A673 (cell line): ENCODE results near the gene FAN1. TPM values are rescaled to one million over a fixed set of nuclear protein-coding genes. Genes with fewer than 3 reads are reported as not detected.

Experiments
- BruUV-seq: library from RNA; stranded (reverse); fragments of 400-500 nt; replicated peaks from 2 replicates; lab custom pipeline; 2021; lab: Mats Ljungman, UMichigan
- CTCF ChIA-PET: fragments of 300-600 bp; sonication (Branson Sonifier 250); formaldehyde crosslinking; loops from one replicate; lab custom pipeline; 2022; ENCODE audit warnings: antibody characterized with exemption; lab: Charles Lee
- POLR2A ChIA-PET: fragments of 300-600 bp; sonication (Branson Sonifier 250); formaldehyde crosslinking; loops from one replicate; lab custom pipeline; 2022; ENCODE audit warnings: antibody characterized with exemption; ENCODE audit not compliant: low non-redundant PET; lab: Charles Lee
- DNase-seq: peaks from one replicate; pipeline ENCODE4 v3.0.0-alpha.2; 2015; ENCODE audit warnings: low spot score
- H3K27ac ChIP-seq: fragments of 200-600 bp; sonication (generic); 2 replicates; pipeline ENCODE4 v1.5.1; 2016; ENCODE audit warnings: mixed run types, low read depth, mild to moderate bottlenecking, mixed read lengths, antibody characterized with exemption, low read length; ENCODE audit not compliant: poor library complexity, severe bottlenecking
- H3K27me3 ChIP-seq: fragments of 200-600 bp; sonication (generic); replicated peaks from 2 replicates; pipeline ENCODE4 v1.6.1; 2017; ENCODE audit warnings: mixed run types, low read depth, mild to moderate bottlenecking, mixed read lengths, antibody characterized with exemption, low read length; ENCODE audit not compliant: insufficient read depth, poor library complexity
- H3K36me3 ChIP-seq: fragments of 200-600 bp; sonication (generic); 2 replicates; pipeline ENCODE4 v1.6.1; 2016; ENCODE audit warnings: mixed run types, mild to moderate bottlenecking, mixed read lengths, antibody characterized with exemption, low read length; ENCODE audit not compliant: insufficient read depth, poor library complexity, severe bottlenecking
- H3K4me1 ChIP-seq: fragments of 200-600 bp; sonication (generic); 2 replicates; pipeline ENCODE4 v1.6.1; 2017; ENCODE audit warnings: mixed run types, mild to moderate bottlenecking, mixed read lengths, antibody characterized with exemption, low read length; ENCODE audit not compliant: insufficient read depth, poor library complexity, severe bottlenecking
- H3K4me3 ChIP-seq: fragments of 200-600 bp; sonication (generic); 2 replicates; pipeline ENCODE4 v1.5.1; 2016; ENCODE audit warnings: low read depth, mixed run types, mild to moderate bottlenecking, mixed read lengths, low read length; ENCODE audit not compliant: poor library complexity, severe bottlenecking
- H3K9me3 ChIP-seq: fragments of 200-600 bp; sonication (generic); 2 replicates; pipeline ENCODE4 v1.6.1; 2016; ENCODE audit warnings: mixed run types, low read depth, mild to moderate bottlenecking, mixed read lengths, antibody characterized with exemption, low read length; ENCODE audit not compliant: poor library complexity, severe bottlenecking
- EZH2 ChIP-seq: fragments of 200-600 bp; sonication (generic); IDR thresholded peaks from 2 replicates; pipeline ENCODE4 v1.6.1; 2017; ENCODE audit warnings: borderline replicate concordance, low read depth, mild to moderate bottlenecking, mixed read lengths, antibody characterized with exemption, low read length; ENCODE audit not compliant: poor library complexity, severe bottlenecking
- intact Hi-C: fragments of 100-400 bp; cut with micrococcal nuclease; formaldehyde crosslinking; loops from one replicate; pipeline ENCODE4 v1.10.0; 2022; ENCODE audit not compliant: unreplicated experiment
- total RNA-seq: library from RNA; stranded (reverse); gene quantifications from 2 replicates; pipeline ENCODE4 v1.2.3, GENCODE V29; 2021
- TF ChIP-seq, protein P1 (sequence below): fragments of 300-800, 200-600 bp; sonication (generic); conservative IDR thresholded peaks from 2 replicates; pipeline ENCODE4 v1.5.1; 2017; ENCODE audit warnings: low read depth, mild to moderate bottlenecking, antibody characterized with exemption, low read length, moderate library complexity, mixed read lengths

The FAN1 gene
- total RNA-seq, 1 experiment from 2014 or later = 36.2 TPM

GRCh38 chr15:30933293-30933692 lies 29.6 kb downstream of the FAN1 start:
- Histone ChIP-seq H3K4me3 (no peak overlapping the region), H3K4me1 (no peaks in the 10 kb centered on the region), H3K36me3 (peaks cover 60% of the 10 kb centered on the region), H3K27me3 (no peaks in the 10 kb centered on the region), H3K27ac (no peak overlapping the region), H3K9me3 (no peaks in the 10 kb centered on the region)
- BruUV-seq = no TSS peak
- POLR2A ChIA-PET = no interaction called here
- CTCF ChIA-PET = no interaction called here
- TF ChIP-seq, protein P1, sequence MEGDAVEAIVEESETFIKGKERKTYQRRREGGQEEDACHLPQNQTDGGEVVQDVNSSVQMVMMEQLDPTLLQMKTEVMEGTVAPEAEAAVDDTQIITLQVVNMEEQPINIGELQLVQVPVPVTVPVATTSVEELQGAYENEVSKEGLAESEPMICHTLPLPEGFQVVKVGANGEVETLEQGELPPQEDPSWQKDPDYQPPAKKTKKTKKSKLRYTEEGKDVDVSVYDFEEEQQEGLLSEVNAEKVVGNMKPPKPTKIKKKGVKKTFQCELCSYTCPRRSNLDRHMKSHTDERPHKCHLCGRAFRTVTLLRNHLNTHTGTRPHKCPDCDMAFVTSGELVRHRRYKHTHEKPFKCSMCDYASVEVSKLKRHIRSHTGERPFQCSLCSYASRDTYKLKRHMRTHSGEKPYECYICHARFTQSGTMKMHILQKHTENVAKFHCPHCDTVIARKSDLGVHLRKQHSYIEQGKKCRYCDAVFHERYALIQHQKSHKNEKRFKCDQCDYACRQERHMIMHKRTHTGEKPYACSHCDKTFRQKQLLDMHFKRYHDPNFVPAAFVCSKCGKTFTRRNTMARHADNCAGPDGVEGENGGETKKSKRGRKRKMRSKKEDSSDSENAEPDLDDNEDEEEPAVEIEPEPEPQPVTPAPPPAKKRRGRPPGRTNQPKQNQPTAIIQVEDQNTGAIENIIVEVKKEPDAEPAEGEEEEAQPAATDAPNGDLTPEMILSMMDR = no peak
- intact Hi-C loops = no loop called here
- no peak for DNase-seq

DNA sequence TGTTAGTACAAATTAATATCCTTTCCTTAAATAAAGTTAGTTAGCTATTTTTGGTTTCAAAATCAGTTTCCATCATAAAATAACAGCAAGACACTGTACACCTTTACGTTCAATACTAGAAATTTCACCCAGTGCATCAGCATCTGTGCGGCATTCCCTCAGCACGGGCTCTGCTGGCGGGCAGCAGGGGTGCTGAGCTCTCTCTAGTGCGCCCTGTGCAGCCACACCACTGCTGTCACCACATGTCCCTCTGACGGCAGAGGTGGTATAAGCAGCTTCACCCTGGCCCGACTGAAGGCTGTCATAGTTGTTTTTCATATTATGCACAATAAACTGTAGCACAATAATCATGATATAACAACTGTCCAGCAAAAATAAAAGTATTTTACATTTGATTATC lies 35.4 kb downstream of the FAN1 start:
- no TSS peak for BruUV-seq
- Histone ChIP-seq H3K27me3 (no peaks in the 10 kb centered on the region), H3K4me3 (no peak overlapping the region), H3K4me1 (no peaks in the 10 kb centered on the region), H3K27ac (no peak overlapping the region), H3K36me3 (peaks cover 86% of the 10 kb centered on the region), H3K9me3 (no peaks in the 10 kb centered on the region)
- no peak for DNase-seq
- ChIA-PET CTCF (no interaction called here), POLR2A (no interaction called here)
- intact Hi-C loops = no loop called here
- TF ChIP-seq, protein P1 = no peak
- no peak for TF ChIP-seq EZH2

GRCh38 chr15:30940359-30940758 lies 36.6 kb downstream of the FAN1 start:
- CTCF ChIA-PET = no interaction called here
- no peak overlapping the region for H3K4me3 ChIP-seq
- no peak for DNase-seq
- no TSS peak for BruUV-seq
- no peaks in the 10 kb centered on the region for H3K4me1 ChIP-seq
- no peak overlapping the region for H3K27ac ChIP-seq
- H3K27me3 ChIP-seq = no peaks in the 10 kb centered on the region
- TF ChIP-seq, protein P1 = no peak
- no peak for TF ChIP-seq EZH2
- H3K9me3 ChIP-seq = no peaks in the 10 kb centered on the region
- peaks cover 77% of the 10 kb centered on the region for H3K36me3 ChIP-seq
- POLR2A ChIA-PET = no interaction called here
- intact Hi-C loops = no loop called here
